ENCODE measurements around the gene C4orf33. TPM values are rescaled to one million over a fixed set of nuclear protein-coding genes. Genes with fewer than 3 reads are reported as not detected.

The C4orf33 gene
- polyA plus RNA-seq, 1 donor (not counting 4 experiments of a cell fraction or from before 2014, with no cell fraction given) = 25.7 TPM

DNA sequence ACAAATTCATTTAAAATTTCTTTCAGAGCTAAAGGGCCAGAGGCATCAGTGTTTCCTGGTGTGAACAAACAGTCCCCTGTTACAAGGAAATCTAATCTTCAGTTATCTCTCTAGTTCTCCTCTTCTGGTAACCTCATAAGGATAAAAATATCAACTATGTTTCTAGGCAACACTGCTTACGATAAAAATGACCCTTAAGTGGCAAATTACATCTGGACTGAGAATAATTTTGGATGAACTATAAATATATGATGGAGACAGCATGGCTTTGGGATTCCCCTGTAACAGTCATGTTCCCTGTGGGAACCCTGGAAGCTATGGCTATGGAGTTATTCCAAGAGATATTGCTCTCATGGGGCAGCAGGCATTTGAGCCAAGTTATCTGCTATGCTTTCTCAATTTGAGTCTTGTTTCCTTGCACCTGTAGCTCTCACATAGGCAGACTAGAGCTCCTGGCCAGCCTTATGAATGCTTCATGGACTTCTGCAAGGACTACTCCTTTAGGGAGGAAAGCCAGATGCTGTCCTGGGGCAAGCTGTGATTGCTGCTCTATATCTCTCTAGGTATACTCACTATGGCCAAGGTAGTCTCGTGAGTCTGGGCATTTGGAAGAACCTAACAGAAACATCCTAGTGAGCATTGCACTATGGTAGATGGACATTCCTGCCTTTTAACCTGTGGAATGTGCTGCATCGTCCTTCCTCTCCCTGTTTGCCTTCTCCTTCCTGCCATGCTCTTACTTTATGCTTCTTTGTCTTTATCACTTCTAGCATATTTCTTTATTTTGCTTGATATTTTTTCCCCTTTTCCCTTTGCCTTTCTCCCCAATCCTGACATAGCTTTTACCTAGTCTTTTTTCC lies 14.2 kb downstream of the C4orf33 start:
- Histone ChIP-seq H3K36me3 (ENCODE audit: control insufficient read depth in 2 of 2, extremely low read depth in 1 of 2, insufficient read depth in 2 of 2, low read length in 2 of 2) (no peaks in the 10 kb centered on the region), H3K9me3 (ENCODE audit: control insufficient read depth, low read depth, low read length) (no peaks in the 10 kb centered on the region), H3K27me3 (ENCODE audit: control insufficient read depth, extremely low read depth, insufficient read depth, low read length) (no peaks in the 10 kb centered on the region), H3K27ac (ENCODE audit: control insufficient read depth, insufficient read depth, low read length) (no peak overlapping the region), H3K4me3 (ENCODE audit: control insufficient read depth in 2 of 3, extremely low read depth in 1 of 3, insufficient read depth in 2 of 3, low read depth in 1 of 3, low read length in 3 of 3) (no peak overlapping the region), H3K79me2 (ENCODE audit: control insufficient read depth, insufficient read depth, low read length) (no peaks in the 10 kb centered on the region), H3K4me1 (ENCODE audit: control insufficient read depth, extremely low read depth, insufficient read depth, low read length) (no peaks in the 10 kb centered on the region), H3K9ac (ENCODE audit: control insufficient read depth, extremely low read depth, insufficient read depth, low read length) (no peak overlapping the region), H3K4me2 (ENCODE audit: control insufficient read depth, extremely low read depth, insufficient read depth, low read depth, low read length) (no peak overlapping the region), H4K20me1 (ENCODE audit: control insufficient read depth, extremely low read depth, insufficient read depth, low read length) (no peaks in the 10 kb centered on the region), H2AFZ (ENCODE audit: control insufficient read depth, low read length) (no peak overlapping the region), H3K9me1 (ENCODE audit: control insufficient read depth, extremely low read depth, insufficient read depth, low read length) (no peaks in the 10 kb centered on the region)
- DNase-seq (ENCODE audit: low read depth, low spot score) (no peak), FAIRE-seq (no peak)
- dilution Hi-C loops (cut with MboI; ENCODE audit: extremely low pct_ligation_motif_present, low sequenced_read_pairs) = no loop called here
- TF ChIP-seq, protein P1, sequence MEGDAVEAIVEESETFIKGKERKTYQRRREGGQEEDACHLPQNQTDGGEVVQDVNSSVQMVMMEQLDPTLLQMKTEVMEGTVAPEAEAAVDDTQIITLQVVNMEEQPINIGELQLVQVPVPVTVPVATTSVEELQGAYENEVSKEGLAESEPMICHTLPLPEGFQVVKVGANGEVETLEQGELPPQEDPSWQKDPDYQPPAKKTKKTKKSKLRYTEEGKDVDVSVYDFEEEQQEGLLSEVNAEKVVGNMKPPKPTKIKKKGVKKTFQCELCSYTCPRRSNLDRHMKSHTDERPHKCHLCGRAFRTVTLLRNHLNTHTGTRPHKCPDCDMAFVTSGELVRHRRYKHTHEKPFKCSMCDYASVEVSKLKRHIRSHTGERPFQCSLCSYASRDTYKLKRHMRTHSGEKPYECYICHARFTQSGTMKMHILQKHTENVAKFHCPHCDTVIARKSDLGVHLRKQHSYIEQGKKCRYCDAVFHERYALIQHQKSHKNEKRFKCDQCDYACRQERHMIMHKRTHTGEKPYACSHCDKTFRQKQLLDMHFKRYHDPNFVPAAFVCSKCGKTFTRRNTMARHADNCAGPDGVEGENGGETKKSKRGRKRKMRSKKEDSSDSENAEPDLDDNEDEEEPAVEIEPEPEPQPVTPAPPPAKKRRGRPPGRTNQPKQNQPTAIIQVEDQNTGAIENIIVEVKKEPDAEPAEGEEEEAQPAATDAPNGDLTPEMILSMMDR (optimal IDR thresholded peaks at IDR 0.05 in 1 of 3, IDR thresholded peaks at IDR 0.05 in 1 of 3, conservative IDR thresholded peaks at IDR 0.05 in 1 of 3; ENCODE audit: extremely low read depth in 1 of 3, insufficient read depth in 2 of 3, low read length in 3 of 3) = no peak
- no peak for TF ChIP-seq EZH2 (IDR thresholded peaks at IDR 0.05; ENCODE audit: low read length)

DNA sequence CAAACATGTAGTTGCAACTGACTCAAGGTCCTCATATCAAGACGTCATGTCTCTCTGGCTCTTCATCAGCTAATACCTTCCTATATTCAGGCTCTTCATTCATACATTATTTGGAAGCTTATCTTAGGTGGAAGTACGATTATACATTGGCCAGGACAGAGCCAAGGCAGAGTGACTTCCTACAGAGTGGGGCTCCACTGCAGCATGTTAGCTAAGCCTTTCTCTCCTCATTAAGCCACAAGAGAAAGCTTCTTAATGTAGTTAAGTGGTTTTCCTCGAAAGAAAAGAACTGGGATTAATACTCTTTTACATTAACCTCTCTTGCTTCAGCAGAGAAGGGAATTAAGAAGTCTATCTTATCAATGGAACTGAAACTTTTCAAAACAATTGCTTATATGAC lies 15.0 kb downstream of the C4orf33 start:
- FAIRE-seq (no peak), DNase-seq (ENCODE audit: low read depth, low spot score) (no peak)
- Histone ChIP-seq H3K9me3 (ENCODE audit: control insufficient read depth, low read depth, low read length) (no peaks in the 10 kb centered on the region), H3K27ac (ENCODE audit: control insufficient read depth, insufficient read depth, low read length) (no peak overlapping the region), H3K79me2 (ENCODE audit: control insufficient read depth, insufficient read depth, low read length) (no peaks in the 10 kb centered on the region), H3K36me3 (ENCODE audit: control insufficient read depth in 2 of 2, extremely low read depth in 1 of 2, insufficient read depth in 2 of 2, low read length in 2 of 2) (no peaks in the 10 kb centered on the region), H3K4me2 (ENCODE audit: control insufficient read depth, extremely low read depth, insufficient read depth, low read depth, low read length) (no peak overlapping the region), H4K20me1 (ENCODE audit: control insufficient read depth, extremely low read depth, insufficient read depth, low read length) (no peaks in the 10 kb centered on the region), H3K9me1 (ENCODE audit: control insufficient read depth, extremely low read depth, insufficient read depth, low read length) (no peaks in the 10 kb centered on the region), H3K27me3 (ENCODE audit: control insufficient read depth, extremely low read depth, insufficient read depth, low read length) (no peaks in the 10 kb centered on the region), H3K9ac (ENCODE audit: control insufficient read depth, extremely low read depth, insufficient read depth, low read length) (no peak overlapping the region), H2AFZ (ENCODE audit: control insufficient read depth, low read length) (no peak overlapping the region), H3K4me3 (ENCODE audit: control insufficient read depth in 2 of 3, extremely low read depth in 1 of 3, insufficient read depth in 2 of 3, low read depth in 1 of 3, low read length in 3 of 3) (no peak overlapping the region), H3K4me1 (ENCODE audit: control insufficient read depth, extremely low read depth, insufficient read depth, low read length) (no peaks in the 10 kb centered on the region)
- dilution Hi-C loops (cut with MboI; ENCODE audit: extremely low pct_ligation_motif_present, low sequenced_read_pairs) = no loop called here
- TF ChIP-seq, protein P1 (optimal IDR thresholded peaks at IDR 0.05 in 1 of 3, IDR thresholded peaks at IDR 0.05 in 1 of 3, conservative IDR thresholded peaks at IDR 0.05 in 1 of 3; ENCODE audit: extremely low read depth in 1 of 3, insufficient read depth in 2 of 3, low read length in 3 of 3) = no peak
- TF ChIP-seq EZH2 (IDR thresholded peaks at IDR 0.05; ENCODE audit: low read length) = no peak

All from keratinocyte (primary cell).